H9 (cell line): Measurements from ENCODE around the gene FAT1. TPM values are rescaled to one million over a fixed set of nuclear protein-coding genes. Genes with fewer than 3 reads are reported as not detected.

Source experiments
- DNase-seq: peaks from one replicate; pipeline ENCODE4 v3.0.0-alpha.2; 2017
- H2AFZ ChIP-seq: one replicate; pipeline ENCODE4 v1.6.1; 2013; ENCODE audit warnings: mild to moderate bottlenecking, low read length, control low read depth, moderate library complexity
- H2AK5ac ChIP-seq: 2 replicates; pipeline ENCODE4 v1.6.1; 2013; ENCODE audit warnings: low read length, control low read depth, mixed read lengths; ENCODE audit not compliant: insufficient read length
- H2BK120ac ChIP-seq: one replicate; pipeline ENCODE4 v1.6.1; 2013; ENCODE audit warnings: low read depth, mild to moderate bottlenecking, low read length, control low read depth, inconsistent platforms; ENCODE audit not compliant: poor library complexity, severe bottlenecking
- H2BK12ac ChIP-seq: 2 replicates; pipeline ENCODE4 v1.6.1; 2013; ENCODE audit warnings: low read length, control low read depth, mixed read lengths, low read depth; ENCODE audit not compliant: insufficient read length
- H2BK15ac ChIP-seq: 2 replicates; pipeline ENCODE4 v1.6.1; 2013; ENCODE audit warnings: low read depth, low read length, control low read depth
- H2BK20ac ChIP-seq: one replicate; pipeline ENCODE4 v1.6.1; 2013; ENCODE audit warnings: low read depth, mild to moderate bottlenecking, low read length, control low read depth, inconsistent platforms; ENCODE audit not compliant: poor library complexity, severe bottlenecking
- H2BK5ac ChIP-seq: 2 replicates; pipeline ENCODE4 v1.6.1; 2013; ENCODE audit warnings: low read length, control low read depth, mixed read lengths; ENCODE audit not compliant: insufficient read length
- H3K14ac ChIP-seq: 2 replicates; pipeline ENCODE4 v1.6.1; 2013; ENCODE audit warnings: low read length, control low read depth; ENCODE audit not compliant: insufficient read depth
- H3K18ac ChIP-seq: 2 replicates; pipeline ENCODE4 v1.6.1; 2013; ENCODE audit warnings: low read depth, mild to moderate bottlenecking, mixed read lengths, low read length, control low read depth; ENCODE audit not compliant: insufficient read length
- H3K23ac ChIP-seq: 2 replicates; pipeline ENCODE4 v1.6.1; 2013; ENCODE audit warnings: low read length, control low read depth, mixed read lengths, low read depth; ENCODE audit not compliant: insufficient read length
- H3K23me2 ChIP-seq: 2 replicates; pipeline ENCODE4 v1.6.1; 2013; ENCODE audit warnings: low read depth, mild to moderate bottlenecking, mixed read lengths, low read length, control low read depth; ENCODE audit not compliant: insufficient read length, poor library complexity, severe bottlenecking
- H3K27ac ChIP-seq: 2 replicates; pipeline ENCODE4 v1.5.1; 2013; ENCODE audit warnings: low read length, control low read depth, mixed read lengths, low read depth; ENCODE audit not compliant: insufficient read length
- H3K27me3 ChIP-seq: 2 replicates; pipeline ENCODE4 v1.6.1; 2013; ENCODE audit warnings: low read length, control low read depth, inconsistent platforms; ENCODE audit not compliant: insufficient read depth
- H3K4ac ChIP-seq: 2 replicates; pipeline ENCODE4 v1.6.1; 2013; ENCODE audit warnings: low read depth, mild to moderate bottlenecking, control low read depth, inconsistent platforms, low read length, moderate library complexity
- H3K4me1 ChIP-seq: 2 replicates; pipeline ENCODE4 v1.6.1; 2013; ENCODE audit warnings: low read length, control low read depth, inconsistent platforms; ENCODE audit not compliant: insufficient read depth
- H3K4me2 ChIP-seq: 2 replicates; pipeline ENCODE4 v1.6.1; 2013; ENCODE audit warnings: low read length, control low read depth, mixed read lengths; ENCODE audit not compliant: insufficient read length, insufficient read depth
- H3K56ac ChIP-seq: 2 replicates; pipeline ENCODE4 v1.6.1; 2013; ENCODE audit warnings: low read depth, mild to moderate bottlenecking, mixed read lengths, low read length, control low read depth; ENCODE audit not compliant: insufficient read length
- H3K79me1 ChIP-seq: 2 replicates; pipeline ENCODE4 v1.6.1; 2013; ENCODE audit warnings: low read depth, mild to moderate bottlenecking, moderate library complexity, low read length, control low read depth, inconsistent platforms; ENCODE audit not compliant: insufficient read depth, poor library complexity, severe bottlenecking
- H3K79me2 ChIP-seq: 2 replicates; pipeline ENCODE4 v1.6.1; 2013; ENCODE audit warnings: low read length, control low read depth, inconsistent platforms; ENCODE audit not compliant: insufficient read depth
- H3K9ac ChIP-seq: 2 replicates; pipeline ENCODE4 v1.6.1; 2013; ENCODE audit warnings: low read length, control low read depth, mixed read lengths; ENCODE audit not compliant: insufficient read length; ENCODE audit errors: extremely low read depth
- H3K9me3 ChIP-seq: one replicate; pipeline ENCODE4 v1.6.1; 2013; ENCODE audit warnings: low read depth, low read length, inconsistent platforms; ENCODE audit not compliant: control insufficient read depth
- H3T11ph ChIP-seq: one replicate; pipeline ENCODE4 v1.6.1; 2013; ENCODE audit warnings: mild to moderate bottlenecking, low read length, control low read depth, inconsistent platforms
- H4K20me1 ChIP-seq: one replicate; pipeline ENCODE4 v1.6.1; 2013; ENCODE audit not compliant: control insufficient read depth, insufficient read length, insufficient read depth
- H4K5ac ChIP-seq: 2 replicates; pipeline ENCODE4 v1.6.1; 2013; ENCODE audit warnings: low read depth, mild to moderate bottlenecking, mixed read lengths, low read length, control low read depth; ENCODE audit not compliant: insufficient read length
- H4K8ac ChIP-seq: replicated peaks from 2 replicates; pipeline ENCODE4 v1.6.1; 2013; ENCODE audit warnings: low read length, control low read depth, mixed read lengths, low read depth; ENCODE audit not compliant: insufficient read length
- H4K91ac ChIP-seq: 2 replicates; pipeline ENCODE4 v1.6.1; 2013; ENCODE audit warnings: low read depth, mild to moderate bottlenecking, moderate library complexity, mixed read lengths, low read length, control low read depth; ENCODE audit not compliant: insufficient read length
- H3K27ac Mint-ChIP-seq, 3 experiments: 2 replicates in 2 of 3; 3 replicates in 1 of 3; pipeline ENCODE4 v1.8.0; 2020 to 2021; ENCODE audit warnings: mixed read lengths in 3 of 3, mild to moderate bottlenecking in 1 of 3, moderate library complexity in 1 of 3
- H3K27me3 Mint-ChIP-seq: 2 replicates; pipeline ENCODE4 v1.8.0; 2021; ENCODE audit warnings: low read depth, mild to moderate bottlenecking, moderate library complexity, mixed read lengths
- H3K36me3 Mint-ChIP-seq, 3 experiments: 2 replicates in 2 of 3; 3 replicates in 1 of 3; pipeline ENCODE4 v1.8.0; 2020 to 2021; ENCODE audit warnings: low read depth in 3 of 3, mixed read lengths in 3 of 3; ENCODE audit not compliant: insufficient read depth in 1 of 3
- H3K4me1 Mint-ChIP-seq, 2 experiments: 2 replicates each; pipeline ENCODE4 v1.8.0; 2020; ENCODE audit warnings: mixed read lengths in 2 of 2
- H3K4me3 Mint-ChIP-seq, 2 experiments: 2 replicates in 1 of 2; 3 replicates in 1 of 2; pipeline ENCODE4 v1.8.0; 2020 to 2021; ENCODE audit warnings: mild to moderate bottlenecking in 2 of 2, mixed read lengths in 2 of 2, moderate library complexity in 1 of 2
- H3K9me3 Mint-ChIP-seq, 2 experiments: 2 replicates in 1 of 2; 3 replicates in 1 of 2; pipeline ENCODE4 v1.8.0; 2020; ENCODE audit warnings: mild to moderate bottlenecking in 2 of 2, mixed read lengths in 2 of 2, moderate library complexity in 1 of 2
- CTCF ChIP-seq: fragments of 200-600 bp; sonication (generic); conservative IDR thresholded peaks from 3 replicates; pipeline ENCODE4 v1.8.0; 2021; ENCODE audit warnings: antibody characterized with exemption, mild to moderate bottlenecking
- WGBS: extraction: QIAGEN DNeasy Blood & Tissue Kit; methylation state at CpG from one replicate; pipeline ENCODE4 v1.1.7; 2013; ENCODE audit warnings: missing lambda C conversion rate, low lambda C conversion rate, mixed read lengths; ENCODE audit not compliant: insufficient read length; ENCODE audit errors: extremely low coverage; 5-methylcytosine and 5-hydroxymethylcytosine counted together
- total RNA-seq: library from RNA; stranded (reverse); gene quantifications from 2 replicates; pipeline ENCODE4 v1.2.1, GENCODE V29; 2021

The FAT1 gene
- total RNA-seq, 1 experiment from 2014 or later, result 173 TPM

- no peaks in the 10 kb centered on the region for H4K20me1 ChIP-seq
- H3T11ph ChIP-seq, result no peak overlapping the region
- Mint-ChIP-seq H3K27ac (peak overlapping the region in 1 of 3 experiments; percentile 79; a peak in 3 of 7 replicates), H3K36me3 (peaks cover 4 to 17% (median 13%) of the 10 kb centered on the region in 3 experiments; a peak in 6 of 7 replicates), H3K27me3 (no peaks in the 10 kb centered on the region), H3K9me3 (no peaks in the 10 kb centered on the region), H3K4me3 (no peak overlapping the region), H3K4me1 (peaks cover 73 to 79% of the 10 kb centered on the region in 2 experiments)
- H3K23me2 ChIP-seq, result no peaks in the 10 kb centered on the region
- H3K23ac ChIP-seq, result no peak overlapping the region
- H3K14ac ChIP-seq, result no peak overlapping the region
- no peak overlapping the region for H2BK120ac ChIP-seq
- no peaks in the 10 kb centered on the region for H3K9me3 ChIP-seq
- DNase-seq, result no peak
- H3K18ac ChIP-seq, result no peak overlapping the region
- H2BK12ac ChIP-seq, result no peak overlapping the region
- H3K56ac ChIP-seq, result no peak overlapping the region
- peaks cover 10% of the 10 kb centered on the region; the same call in 1 of the 2 replicates for H3K79me2 ChIP-seq
- no peaks in the 10 kb centered on the region for H3K79me1 ChIP-seq
- no peak overlapping the region for H2BK15ac ChIP-seq
- no peaks in the 10 kb centered on the region; the same call in 1 of the 2 replicates for H3K4me1 ChIP-seq
- H4K8ac ChIP-seq, result no peak overlapping the region
- H2BK5ac ChIP-seq, result no peak overlapping the region
- no peak overlapping the region for H3K27ac ChIP-seq
- no peak overlapping the region for H2AK5ac ChIP-seq
- H2BK20ac ChIP-seq, result no peak overlapping the region
- TF ChIP-seq CTCF, result no peak
- H4K91ac ChIP-seq, result no peak overlapping the region
- no peak overlapping the region for H3K4ac ChIP-seq
- H3K4me2 ChIP-seq, result no peak overlapping the region
- no peaks in the 10 kb centered on the region for H3K27me3 ChIP-seq
- no CpG with 5 or more reads among the region's 12 CpGs for WGBS
- no peak overlapping the region for H4K5ac ChIP-seq
- no peak overlapping the region for H3K9ac ChIP-seq
- no peak overlapping the region for H2AFZ ChIP-seq
Measured at GRCh38 chr4:186684220-186684619, 39.4 kb downstream of the FAT1 start.
